SKM-1 treated with dmso at 0.1 percent for 144 hours (cell line): ENCODE data around the gene DOCK1.

Experiments used
- DNase-seq: peaks from one replicate; lab custom pipeline; 2025; ENCODE audit not compliant: unreplicated experiment; lab: John Stamatoyannopoulos, UW

Gene DOCK1

GRCh38 chr10:127033216-127034033 lies 128.2 kb downstream of the DOCK1 start:
- DNase-seq, result no peak

- DNase-seq, result no peak
Observed at GRCh38 chr10:127034034-127034633, 128.9 kb downstream of the DOCK1 start.

GRCh38 chr10:127034790-127035189 lies 129.6 kb downstream of the DOCK1 start:
- DNase-seq, result no peak

GRCh38 chr10:127035827-127036226 lies 130.6 kb downstream of the DOCK1 start:
- no peak for DNase-seq

GRCh38 chr10:127036987-127037386 lies 131.8 kb downstream of the DOCK1 start:
- DNase-seq, result no peak

DNA sequence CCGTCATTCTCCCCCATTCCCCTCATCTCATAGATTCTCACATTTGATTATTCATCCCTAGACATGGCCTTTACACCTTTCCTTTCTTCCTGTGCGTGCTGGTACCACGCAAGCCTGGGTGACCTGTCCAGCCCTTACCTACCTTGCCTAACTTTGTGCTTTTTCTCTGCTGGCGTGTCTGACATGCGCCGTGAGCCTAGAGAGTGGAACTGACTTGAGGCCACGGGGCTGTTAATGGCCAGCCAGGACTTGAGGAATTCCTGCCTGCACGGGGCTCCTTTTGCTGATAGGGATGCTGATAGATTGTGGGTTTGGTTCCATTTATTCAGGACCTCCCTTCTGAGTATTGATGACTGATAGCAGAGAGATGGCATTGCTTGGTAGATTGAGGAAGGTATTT lies 134.2 kb downstream of the DOCK1 start:
- DNase-seq, result no peak

DNA sequence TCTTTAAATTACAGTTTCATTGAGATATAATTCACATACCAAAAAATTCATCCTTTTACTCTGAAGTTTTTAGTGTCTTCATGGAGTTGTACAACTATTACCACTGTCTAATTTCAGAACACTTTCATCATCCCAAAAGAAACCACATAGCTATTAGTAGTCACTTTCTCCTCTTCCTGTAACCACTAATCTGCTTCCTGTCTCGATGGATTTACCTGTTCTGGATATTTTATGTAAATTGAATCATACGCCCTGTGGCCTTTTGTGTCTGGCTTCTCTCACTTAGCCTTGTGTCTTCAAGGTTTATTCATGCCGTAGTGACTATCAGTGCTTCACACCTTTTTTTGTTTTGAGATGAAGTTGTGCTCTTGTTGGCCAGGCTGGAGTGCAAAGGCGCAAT lies 135.5 kb downstream of the DOCK1 start:
- DNase-seq, result no peak

GRCh38 chr10:127041552-127041951 lies 136.3 kb downstream of the DOCK1 start:
- DNase-seq, result no peak

DNA sequence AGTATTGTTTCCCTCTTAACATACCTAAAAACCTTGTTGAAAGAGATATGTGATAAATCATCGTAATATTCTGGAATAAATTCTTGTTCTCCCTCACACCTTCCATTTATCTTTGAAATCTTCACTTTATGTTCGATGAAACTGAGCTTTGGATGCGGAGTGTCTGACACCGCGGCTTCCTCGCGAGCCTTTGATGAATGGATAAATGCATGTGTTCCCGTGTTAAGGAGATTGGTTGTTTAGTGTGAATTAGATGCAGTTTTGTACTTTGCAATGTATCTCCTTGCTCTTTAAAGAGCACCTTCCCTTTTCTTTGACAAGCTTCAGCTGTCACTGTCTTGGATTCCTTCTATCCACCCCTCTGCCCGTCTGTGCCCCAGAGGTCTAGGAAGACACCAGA lies 138.1 kb downstream of the DOCK1 start:
- no peak for DNase-seq

GRCh38 chr10:127044186-127044585 lies 139.0 kb downstream of the DOCK1 start:
- DNase-seq, result no peak

DNA sequence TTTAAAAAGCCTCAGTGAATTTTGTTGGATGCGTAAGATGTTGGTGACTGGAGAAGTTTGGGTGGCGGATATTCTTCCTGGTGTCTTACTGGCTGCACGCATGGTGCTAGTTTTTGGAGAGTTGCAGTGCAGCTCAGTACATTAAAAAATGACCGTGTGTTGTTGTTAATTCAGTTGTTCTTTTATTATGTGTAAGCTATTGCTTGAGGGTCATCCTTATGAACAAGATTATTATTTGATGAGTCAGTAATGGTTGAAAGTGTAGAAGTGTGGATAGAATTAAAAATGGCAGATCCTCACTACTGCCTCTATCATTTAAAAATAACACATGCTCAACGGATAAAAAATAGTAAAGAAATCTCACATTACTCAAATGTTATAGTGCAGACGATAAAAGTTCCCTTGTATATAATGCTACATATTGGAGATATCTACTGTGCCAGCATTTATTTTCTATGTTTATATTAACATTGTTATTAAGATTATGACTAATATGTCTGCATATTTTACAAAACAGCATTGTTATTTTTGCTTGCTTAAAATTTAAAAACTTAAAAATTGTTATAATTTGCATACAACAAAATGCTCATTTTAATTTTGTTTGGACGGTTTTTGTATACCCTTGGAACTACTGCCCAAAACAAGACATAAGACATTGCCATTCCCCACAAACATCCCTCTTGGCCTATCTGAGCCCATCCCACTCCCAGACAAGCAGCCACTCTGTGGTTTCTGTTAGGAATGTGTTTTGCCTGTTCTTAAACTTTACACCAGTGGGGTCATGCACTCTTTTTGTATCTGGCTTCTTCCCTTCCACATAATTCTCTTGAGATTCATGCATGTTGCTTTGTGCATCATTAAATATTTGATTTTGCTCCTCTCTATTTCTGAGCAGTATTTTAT lies 142.0 kb downstream of the DOCK1 start:
- DNase-seq, result no peak

GRCh38 chr10:127047878-127048238 lies 142.6 kb downstream of the DOCK1 start:
- DNase-seq, result no peak

DNA sequence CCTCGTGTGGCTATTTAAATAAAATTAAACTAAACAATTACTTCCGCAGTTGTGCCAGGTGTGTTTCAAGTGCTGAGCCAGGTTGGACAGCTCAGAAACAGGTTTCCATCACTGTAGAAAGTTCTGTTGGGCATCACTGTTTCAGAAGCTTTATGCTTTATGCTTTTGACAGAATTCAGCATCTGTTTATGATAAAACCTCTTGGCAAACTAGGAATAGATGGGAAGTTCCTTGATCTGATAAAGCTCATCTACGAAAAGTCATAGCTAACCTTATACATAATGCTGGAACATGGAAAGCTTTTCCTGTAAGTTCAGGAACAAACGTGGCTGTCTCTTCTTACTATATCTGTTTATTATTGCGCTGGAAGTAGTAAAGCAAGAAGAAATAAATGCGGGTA lies 143.4 kb downstream of the DOCK1 start:
- DNase-seq, result no peak

DNA sequence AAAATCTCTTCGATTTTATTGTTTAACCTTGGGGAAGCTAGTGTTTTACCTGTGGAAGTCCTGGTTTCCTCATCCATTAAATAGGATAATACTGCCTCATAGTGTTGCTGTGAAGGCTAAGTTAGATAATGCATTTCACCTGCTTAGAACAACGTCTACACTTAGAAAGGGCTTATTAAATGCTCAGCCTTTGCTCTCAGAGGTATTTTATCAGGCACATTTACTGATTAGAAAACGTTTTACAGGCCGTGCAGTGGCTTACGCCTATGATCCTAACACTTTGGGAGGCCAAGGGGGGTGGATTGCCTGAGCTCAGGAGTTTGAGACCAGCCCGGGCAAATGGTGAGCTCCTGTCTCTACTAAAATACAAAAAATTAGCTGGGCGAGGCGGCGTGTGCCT lies 146.8 kb downstream of the DOCK1 start:
- no peak for DNase-seq

- DNase-seq, result no peak
Observed at GRCh38 chr10:127055263-127055662, 150.0 kb downstream of the DOCK1 start.

DNA sequence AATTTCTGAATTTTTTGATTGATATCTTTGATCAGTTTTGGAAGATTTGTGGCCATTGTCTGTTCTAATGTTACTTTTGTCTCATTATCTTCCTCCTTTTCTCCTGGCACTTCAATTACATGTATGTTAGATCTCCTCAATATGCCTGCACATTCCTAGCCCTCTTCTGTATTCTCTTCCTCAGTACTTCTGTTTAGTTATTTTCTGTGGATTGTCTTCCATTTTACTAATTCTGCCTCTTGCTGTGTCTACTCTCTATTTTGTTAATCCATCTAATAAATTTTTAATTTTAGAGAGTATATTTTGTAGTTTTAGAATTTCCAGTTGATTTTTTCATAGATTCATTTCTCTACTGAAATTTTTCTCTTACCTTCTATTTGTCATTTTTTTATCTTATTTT lies 154.1 kb downstream of the DOCK1 start:
- DNase-seq, result no peak

- DNase-seq, result no peak
Observed at GRCh38 chr10:127063762-127064161, 158.5 kb downstream of the DOCK1 start.

- no peak for DNase-seq
Observed at GRCh38 chr10:127064474-127064873, 159.2 kb downstream of the DOCK1 start.

DNA sequence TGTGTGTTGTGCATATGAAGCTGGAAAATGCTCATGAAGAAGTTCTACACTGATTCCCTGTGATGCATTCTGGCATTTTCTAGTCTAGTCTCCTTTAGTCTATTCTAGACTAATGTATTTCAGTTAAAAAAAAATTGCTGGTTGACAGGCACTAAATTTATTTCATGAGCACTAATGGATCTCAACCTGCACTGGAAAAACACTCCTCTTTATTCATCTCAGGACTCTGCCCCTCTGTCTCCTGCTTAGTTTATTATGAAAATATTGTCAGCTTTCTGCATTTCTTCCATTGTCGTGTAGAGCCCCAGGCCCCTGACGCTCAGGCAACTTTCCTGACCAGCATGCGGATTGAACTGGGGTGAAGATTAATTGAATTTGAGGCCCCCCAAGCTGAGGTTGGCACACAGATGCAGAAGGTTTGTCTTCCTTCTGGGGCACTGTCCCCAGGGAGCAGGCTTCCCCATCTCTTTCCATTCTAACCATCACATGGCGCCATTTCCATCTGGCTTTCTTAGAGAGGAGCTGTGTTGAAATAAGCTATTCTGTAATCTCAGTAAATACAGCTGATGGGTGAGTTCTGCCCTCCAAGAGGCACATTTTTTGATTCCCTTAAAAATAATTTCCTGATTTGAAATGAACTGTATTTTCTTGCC lies 162.4 kb downstream of the DOCK1 start:
- no peak for DNase-seq

DNA sequence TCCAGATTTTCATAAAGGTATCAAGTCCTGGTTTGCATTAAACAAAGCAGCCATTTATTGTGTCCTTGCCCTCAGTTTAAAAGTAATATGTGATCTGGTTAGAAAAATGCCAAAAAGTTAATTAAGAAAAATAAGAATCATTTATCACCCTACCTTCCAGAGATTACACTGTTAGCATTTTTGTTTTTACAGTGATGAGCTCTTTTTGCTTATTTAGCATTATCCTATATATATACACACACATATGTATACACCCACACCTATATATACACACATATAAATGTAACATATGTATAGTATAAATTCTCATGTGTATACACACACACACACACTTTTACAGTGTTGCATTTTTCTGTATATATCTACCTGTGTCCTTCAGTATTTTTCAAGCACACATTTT lies 163.3 kb downstream of the DOCK1 start:
- DNase-seq, result no peak

DNA sequence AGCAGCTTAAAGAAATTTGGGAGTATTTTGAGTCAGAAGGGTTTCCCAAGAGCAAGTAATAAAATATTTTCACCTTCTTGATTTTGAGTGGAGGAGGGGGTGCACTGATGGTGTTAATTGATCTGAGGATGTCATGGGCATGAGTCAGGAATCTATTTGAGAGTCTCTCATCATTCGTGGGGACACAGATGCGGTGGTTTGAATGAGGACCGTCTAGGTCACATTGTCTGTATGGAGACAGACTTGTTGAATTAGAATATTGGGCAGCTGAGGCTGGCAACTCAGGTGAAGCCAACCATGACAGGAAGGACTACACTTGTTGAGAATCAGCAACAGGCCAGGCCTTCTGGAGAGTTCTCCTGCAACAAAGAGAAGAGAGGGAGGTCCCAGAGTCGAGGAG lies 164.2 kb downstream of the DOCK1 start:
- DNase-seq, result no peak
